ENCODE measurements around the gene PROSER3. TPM values are rescaled to one million over a fixed set of nuclear protein-coding genes. Genes with fewer than 3 reads are reported as not detected.

Gene PROSER3
- total and polyA plus RNA-seq, 2 donors (not counting 3 experiments of a cell fraction or from before 2014, with no cell fraction given): 18.3 to 28.3 TPM

DNA sequence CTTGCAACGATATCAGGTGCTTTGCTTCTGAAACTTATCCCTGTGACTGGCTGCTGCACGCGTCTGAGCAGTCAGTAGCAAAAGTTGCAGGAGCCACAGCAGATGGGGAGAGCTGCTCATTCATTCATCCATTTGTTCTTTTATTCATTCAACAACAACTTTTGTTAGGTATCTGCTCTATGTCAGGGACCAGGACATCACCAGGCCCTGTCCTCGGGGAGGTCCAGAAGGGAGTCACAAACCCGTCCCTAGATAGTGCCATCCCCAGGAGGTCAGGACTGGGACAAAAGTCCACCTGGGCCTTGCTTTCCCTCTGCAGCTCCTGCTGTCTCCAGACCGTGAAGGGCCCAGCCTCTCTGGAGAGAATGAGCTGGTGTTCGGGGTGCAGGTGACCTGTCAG is 20.0 kb downstream of the PROSER3 start:
- Histone ChIP-seq H2AFZ (ENCODE audit: low read depth, low read length) (no peak overlapping the region), H3K9me1 (replicated peaks; ENCODE audit: control insufficient read depth, extremely low read depth, insufficient read depth, low read length) (no peaks in the 10 kb centered on the region), H3K9ac (replicated peaks; ENCODE audit: extremely low read depth, insufficient read depth, low read length) (no peak overlapping the region), H3K79me2 (ENCODE audit: control insufficient read depth, insufficient read depth, low read length) (no peaks in the 10 kb centered on the region), H3K4me2 (ENCODE audit: insufficient read depth, low read length) (no peak overlapping the region), H3K27ac (ENCODE audit: insufficient read depth, low read depth, low read length) (no peak overlapping the region), H3K36me3 (ENCODE audit: control insufficient read depth in 2 of 2, extremely low read depth in 1 of 2, insufficient read depth in 2 of 2, low read length in 2 of 2) (peaks cover 0 to 4% of the 10 kb centered on the region in 2 experiments), H3K27me3 (ENCODE audit: control insufficient read depth in 2 of 2, insufficient read depth in 2 of 2, low read length in 2 of 2) (no peaks in the 10 kb centered on the region), H3K4me1 (ENCODE audit: control insufficient read depth, extremely low read depth, insufficient read depth, low read length) (peaks cover 4% of the 10 kb centered on the region), H4K20me1 (replicated peaks; ENCODE audit: control insufficient read depth, extremely low read depth, insufficient read depth, low read length) (no peaks in the 10 kb centered on the region), H3K4me3 (replicated peaks in 1 of 3; ENCODE audit: insufficient read depth in 1 of 3, low read depth in 1 of 3, low read length in 3 of 3) (no peak overlapping the region), H3K9me3 (replicated peaks; ENCODE audit: control insufficient read depth, insufficient read depth, low read length) (no peaks in the 10 kb centered on the region)
- intact Hi-C loops (cut with micrococcal nuclease) (no loop called here), dilution Hi-C loops (cut with MboI; ENCODE audit: extremely low pct_ligation_motif_present, low sequenced_read_pairs) (no loop called here)
- ChIA-PET POLR2A (no interaction called here), CTCF (no interaction called here)
- DNase-seq (ENCODE audit: low read depth, low spot score) (no peak), FAIRE-seq (no peak)
- no TSS peak for BruUV-seq (replicated peaks)
- TF ChIP-seq MYC (IDR thresholded peaks at IDR 0.05; ENCODE audit: low read depth, low read length): no peak
- no peak for TF ChIP-seq GATA2 (IDR thresholded peaks at IDR 0.05; ENCODE audit: insufficient read depth, insufficient read length, low read depth, low read length)
- TF ChIP-seq, protein P1, sequence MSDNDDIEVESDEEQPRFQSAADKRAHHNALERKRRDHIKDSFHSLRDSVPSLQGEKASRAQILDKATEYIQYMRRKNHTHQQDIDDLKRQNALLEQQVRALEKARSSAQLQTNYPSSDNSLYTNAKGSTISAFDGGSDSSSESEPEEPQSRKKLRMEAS (IDR thresholded peaks at IDR 0.05; ENCODE audit: insufficient read depth, insufficient read length): no peak
- no peak for TF ChIP-seq JUN (IDR thresholded peaks at IDR 0.05; ENCODE audit: borderline replicate concordance, insufficient read depth, insufficient read length, low read depth)
- TF ChIP-seq FOS (IDR thresholded peaks at IDR 0.05; ENCODE audit: borderline replicate concordance, insufficient read depth, low read length): no peak
- TF ChIP-seq POLR2A (IDR thresholded peaks at IDR 0.05; ENCODE audit: low read depth, low read length): no peak
- no peak for TF ChIP-seq POLR2AphosphoS5 (IDR thresholded peaks at IDR 0.05; ENCODE audit: insufficient read depth, low read depth, low read length)
- TF ChIP-seq EZH2 (IDR thresholded peaks at IDR 0.05; ENCODE audit: borderline replicate concordance, low read depth, low read length, severe bottlenecking): no peak
- TF ChIP-seq, protein P2, sequence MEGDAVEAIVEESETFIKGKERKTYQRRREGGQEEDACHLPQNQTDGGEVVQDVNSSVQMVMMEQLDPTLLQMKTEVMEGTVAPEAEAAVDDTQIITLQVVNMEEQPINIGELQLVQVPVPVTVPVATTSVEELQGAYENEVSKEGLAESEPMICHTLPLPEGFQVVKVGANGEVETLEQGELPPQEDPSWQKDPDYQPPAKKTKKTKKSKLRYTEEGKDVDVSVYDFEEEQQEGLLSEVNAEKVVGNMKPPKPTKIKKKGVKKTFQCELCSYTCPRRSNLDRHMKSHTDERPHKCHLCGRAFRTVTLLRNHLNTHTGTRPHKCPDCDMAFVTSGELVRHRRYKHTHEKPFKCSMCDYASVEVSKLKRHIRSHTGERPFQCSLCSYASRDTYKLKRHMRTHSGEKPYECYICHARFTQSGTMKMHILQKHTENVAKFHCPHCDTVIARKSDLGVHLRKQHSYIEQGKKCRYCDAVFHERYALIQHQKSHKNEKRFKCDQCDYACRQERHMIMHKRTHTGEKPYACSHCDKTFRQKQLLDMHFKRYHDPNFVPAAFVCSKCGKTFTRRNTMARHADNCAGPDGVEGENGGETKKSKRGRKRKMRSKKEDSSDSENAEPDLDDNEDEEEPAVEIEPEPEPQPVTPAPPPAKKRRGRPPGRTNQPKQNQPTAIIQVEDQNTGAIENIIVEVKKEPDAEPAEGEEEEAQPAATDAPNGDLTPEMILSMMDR (IDR thresholded peaks at IDR 0.05; ENCODE audit: extremely low read depth in 1 of 2, insufficient read depth in 1 of 2, low read depth in 1 of 2, low read length in 2 of 2): no peak
